GM18519 (cell line): ENCODE measurements around the gene ADAM19.

ENCODE experiments used
- ATAC-seq: cut with Tn5 transposase; IDR thresholded peaks from one replicate; pipeline ENCODE4 v1.9.1; 2021; ENCODE audit warnings: mild to moderate bottlenecking, moderate library complexity; ENCODE audit not compliant: unreplicated experiment, low FRiP score

The ADAM19 gene

GRCh38 chr5:157563373-157563928, 12.1 kb downstream of the ADAM19 start:
- ATAC-seq: no peak

GRCh38 chr5:157562111-157562581, 13.4 kb downstream of the ADAM19 start:
- ATAC-seq: no peak

- ATAC-seq: no peak
Observed at GRCh38 chr5:157561110-157561509, 14.5 kb downstream of the ADAM19 start.

- no peak for ATAC-seq
Observed at GRCh38 chr5:157559301-157559700, 16.3 kb downstream of the ADAM19 start.

GRCh38 chr5:157558681-157559080, 16.9 kb downstream of the ADAM19 start:
- no peak for ATAC-seq

- no peak for ATAC-seq
Observed at GRCh38 chr5:157558041-157558595, 17.5 kb downstream of the ADAM19 start.

GRCh38 chr5:157556615-157557418, 18.8 kb downstream of the ADAM19 start:
- ATAC-seq: no peak

GRCh38 chr5:157555037-157555640, 20.4 kb downstream of the ADAM19 start:
- ATAC-seq: no peak

GRCh38 chr5:157554179-157555036, 21.2 kb downstream of the ADAM19 start:
- no peak for ATAC-seq

GRCh38 chr5:157552650-157553049, 22.9 kb downstream of the ADAM19 start:
- no peak for ATAC-seq

- ATAC-seq: no peak
Observed at GRCh38 chr5:157550663-157551062, 24.9 kb downstream of the ADAM19 start.

GRCh38 chr5:157549954-157550549, 25.5 kb downstream of the ADAM19 start:
- no peak for ATAC-seq

- ATAC-seq: no peak
Observed at GRCh38 chr5:157549283-157549629, 26.3 kb downstream of the ADAM19 start.

GRCh38 chr5:157548513-157549282, 26.9 kb downstream of the ADAM19 start:
- no peak for ATAC-seq

- ATAC-seq: no peak
Observed at GRCh38 chr5:157547941-157548512, 27.5 kb downstream of the ADAM19 start.

GRCh38 chr5:157546456-157547100, 29.0 kb downstream of the ADAM19 start:
- no peak for ATAC-seq

- ATAC-seq: no peak
Observed at GRCh38 chr5:157545610-157546310, 29.8 kb downstream of the ADAM19 start.

GRCh38 chr5:157544623-157544989, 31.0 kb downstream of the ADAM19 start:
- no peak for ATAC-seq
